HTERT RPE-1 (cell line): ENCODE data around the gene CCDC136.

Source experiments
- in situ Hi-C: fragments of 300-500 bp; cut with MboI; formaldehyde crosslinking; loops from 4 replicates; pipeline ENCODE4 v1.14.3; 2020; ENCODE audit warnings: low sequenced_read_pairs

The CCDC136 gene

GRCh38 chr7:128859232-128860157 lies 67.7 kb downstream of the CCDC136 start:
- in situ Hi-C loops = no loop called here

DNA sequence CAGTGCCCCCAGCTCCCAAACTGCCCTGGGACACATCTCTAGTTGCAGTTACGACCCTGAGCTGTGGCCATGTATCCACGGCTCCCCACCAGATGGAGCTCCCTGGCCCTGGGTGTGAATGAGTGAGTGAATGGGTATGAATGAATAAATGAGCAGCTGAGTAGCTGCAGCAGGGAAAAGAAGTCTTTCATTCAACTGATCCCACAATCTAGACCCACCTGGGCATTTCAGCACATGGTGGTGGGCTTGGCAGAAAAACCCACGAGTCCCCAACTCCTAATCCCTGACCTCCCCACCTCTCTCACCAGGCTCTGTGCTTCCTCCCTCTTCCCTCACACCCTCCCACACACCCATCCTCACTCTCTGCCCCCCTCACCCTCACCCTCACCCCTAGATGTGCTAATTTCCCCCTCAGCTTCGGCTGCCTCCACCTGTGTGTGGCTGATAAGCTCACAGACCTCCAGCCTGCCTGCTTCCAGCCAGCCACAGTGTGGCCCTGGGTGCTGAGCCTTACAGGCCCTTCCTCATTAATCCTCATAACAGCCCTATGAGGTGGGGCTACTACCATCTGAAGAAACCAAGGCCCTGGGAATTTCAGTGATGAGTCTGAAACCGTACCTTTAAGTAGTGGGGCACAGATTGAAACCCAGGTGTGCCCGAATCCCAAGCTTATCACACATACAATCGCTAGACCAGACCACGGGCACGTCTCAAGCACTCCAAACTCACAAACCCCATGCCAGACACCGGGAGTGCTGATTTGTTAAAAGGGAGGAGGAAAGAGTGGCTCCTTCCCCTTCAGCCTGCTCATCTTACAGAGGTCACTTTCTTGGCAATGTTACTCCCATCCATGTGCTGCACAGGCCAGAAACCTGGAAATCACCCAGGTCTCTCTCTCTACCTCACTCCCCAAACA lies 68.6 kb downstream of the CCDC136 start:
- in situ Hi-C loops = no loop called here

GRCh38 chr7:128861957-128862570 lies 70.3 kb downstream of the CCDC136 start:
- in situ Hi-C loops = no loop called here

DNA sequence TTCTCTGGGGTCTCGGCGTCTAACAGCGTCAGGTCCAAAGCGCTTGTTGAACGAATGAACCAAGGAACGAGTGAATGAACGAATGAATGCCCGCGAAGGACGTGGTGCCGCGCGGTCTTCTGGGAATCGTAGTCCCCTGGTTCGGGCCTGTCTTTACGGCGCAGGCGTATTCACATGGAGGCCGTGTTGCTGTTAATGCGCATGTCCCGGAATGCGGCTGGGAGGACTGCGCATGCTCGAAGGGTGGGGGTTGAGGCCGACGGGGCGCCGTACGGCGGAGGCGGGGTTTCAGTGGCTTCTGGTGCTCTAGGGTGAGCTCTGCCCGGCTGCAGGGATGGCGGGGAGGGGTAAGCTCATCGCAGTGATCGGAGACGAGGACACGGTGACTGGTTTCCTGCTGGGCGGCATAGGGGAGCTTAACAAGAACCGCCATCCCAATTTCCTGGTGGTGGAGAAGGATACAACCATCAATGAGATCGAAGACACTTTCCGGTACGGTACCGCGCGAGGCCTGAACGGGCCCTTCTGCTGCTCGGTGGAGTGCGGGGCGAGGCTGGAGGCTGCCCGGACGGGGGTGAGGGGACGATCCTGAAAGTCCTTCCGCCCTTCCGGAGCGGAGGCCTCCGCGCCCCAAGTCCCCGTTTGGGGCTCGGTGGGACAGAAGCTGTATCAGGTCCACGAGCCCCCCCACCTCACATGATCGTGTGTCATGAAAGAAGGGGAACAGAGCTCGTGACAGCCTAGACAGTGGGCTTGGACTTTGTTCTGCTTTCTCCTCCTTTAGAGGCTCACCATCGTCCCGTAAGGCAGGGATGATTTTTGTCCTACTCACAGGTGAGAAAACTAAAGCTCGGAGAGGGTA lies 71.0 kb downstream of the CCDC136 start, which contains the start of gene ATP6V1F:
Gene ATP6V1F, plus strand, starts transcription at position 286 of the 862 bp plus-strand sequence. Its CDS starts 49 bp downstream, at position 335.
- in situ Hi-C loops = no loop called here

DNA sequence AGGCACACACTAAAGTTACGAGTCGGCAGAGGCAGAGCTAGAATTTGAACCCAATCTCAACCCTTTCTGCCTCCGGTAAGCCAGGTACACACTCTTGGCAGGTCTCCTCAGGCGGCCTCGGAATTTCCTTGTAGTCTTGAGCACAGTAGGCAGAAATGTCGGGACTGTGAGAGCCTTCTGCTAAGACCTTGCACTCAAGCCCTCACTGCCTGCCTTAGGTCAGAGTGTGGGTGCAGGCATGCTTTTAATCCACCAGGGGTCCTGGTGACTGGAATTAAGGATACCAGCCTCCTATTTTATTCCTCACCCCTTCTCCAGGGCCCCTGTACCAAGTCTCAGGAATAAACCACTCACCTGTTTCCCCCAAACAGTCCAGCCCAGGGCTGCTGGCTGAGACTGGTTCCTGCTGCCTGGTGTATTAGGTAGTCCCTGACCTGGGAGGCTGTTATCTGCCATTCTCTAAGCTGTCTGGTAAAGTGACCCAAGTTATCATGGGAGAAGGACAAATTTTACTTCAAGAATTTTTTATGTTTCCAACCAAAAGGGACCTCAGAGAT lies 71.7 kb downstream of the CCDC136 start:
- in situ Hi-C loops = no loop called here

GRCh38 chr7:128865303-128865702 lies 73.5 kb downstream of the CCDC136 start:
- in situ Hi-C loops = no loop called here

DNA sequence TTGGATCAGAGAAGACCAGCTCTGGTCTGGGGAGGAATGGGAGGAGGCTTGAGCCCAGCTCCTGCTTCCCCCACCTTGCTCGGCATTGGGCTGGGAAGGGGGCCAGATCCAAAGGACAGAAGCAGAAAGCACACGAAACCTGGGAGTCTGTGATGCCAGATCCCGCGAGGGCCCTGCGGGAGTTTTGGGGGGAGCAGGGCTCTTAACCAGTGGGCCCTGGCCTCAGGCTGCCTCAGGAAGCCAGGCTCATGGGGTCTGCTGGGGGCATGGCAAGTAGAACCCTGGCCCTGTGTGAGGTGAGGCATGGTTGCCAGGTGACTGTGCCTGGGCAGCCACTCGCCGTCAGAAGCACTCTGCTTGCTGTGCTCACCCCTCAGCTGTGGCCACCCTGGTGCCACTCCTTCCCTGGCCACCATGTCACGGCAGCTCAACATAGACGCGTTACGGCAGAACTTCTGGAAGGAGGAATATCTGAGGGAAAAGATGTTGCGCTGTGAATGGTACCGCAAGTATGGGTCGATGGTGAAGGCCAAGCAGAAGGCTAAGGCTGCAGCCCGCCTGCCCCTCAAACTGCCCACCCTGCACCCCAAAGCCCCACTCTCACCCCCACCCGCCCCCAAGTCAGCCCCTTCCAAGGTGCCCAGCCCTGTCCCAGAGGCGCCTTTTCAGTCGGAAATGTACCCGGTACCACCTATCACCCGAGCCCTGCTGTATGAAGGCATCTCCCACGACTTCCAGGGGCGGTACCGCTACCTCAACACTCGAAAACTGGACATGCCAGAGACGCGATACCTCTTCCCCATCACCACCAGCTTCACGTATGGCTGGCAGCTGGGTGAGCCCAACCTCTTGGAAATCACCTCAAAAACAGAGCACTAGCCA lies 74.5 kb downstream of the CCDC136 start:
- in situ Hi-C loops = no loop called here

DNA sequence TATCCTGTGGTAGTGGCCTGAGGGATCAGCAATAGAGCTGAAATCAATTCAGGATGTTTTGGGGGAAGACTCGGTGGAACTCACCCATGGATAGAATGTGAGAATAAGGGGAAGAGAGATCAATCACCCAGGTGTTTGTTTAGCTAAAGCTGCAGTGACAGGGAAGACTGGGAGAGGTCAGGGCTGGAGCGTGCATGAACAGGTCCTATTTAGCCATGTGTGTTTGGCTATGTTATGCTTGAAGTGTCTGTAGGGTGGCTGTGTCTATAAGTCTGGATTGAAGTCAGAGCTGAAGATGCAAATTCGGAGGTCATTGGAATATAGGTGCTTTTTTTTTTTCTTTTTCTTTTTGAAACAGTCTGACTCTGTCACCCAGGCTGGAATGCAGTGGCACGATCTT lies 75.5 kb downstream of the CCDC136 start:
- in situ Hi-C loops = no loop called here

DNA sequence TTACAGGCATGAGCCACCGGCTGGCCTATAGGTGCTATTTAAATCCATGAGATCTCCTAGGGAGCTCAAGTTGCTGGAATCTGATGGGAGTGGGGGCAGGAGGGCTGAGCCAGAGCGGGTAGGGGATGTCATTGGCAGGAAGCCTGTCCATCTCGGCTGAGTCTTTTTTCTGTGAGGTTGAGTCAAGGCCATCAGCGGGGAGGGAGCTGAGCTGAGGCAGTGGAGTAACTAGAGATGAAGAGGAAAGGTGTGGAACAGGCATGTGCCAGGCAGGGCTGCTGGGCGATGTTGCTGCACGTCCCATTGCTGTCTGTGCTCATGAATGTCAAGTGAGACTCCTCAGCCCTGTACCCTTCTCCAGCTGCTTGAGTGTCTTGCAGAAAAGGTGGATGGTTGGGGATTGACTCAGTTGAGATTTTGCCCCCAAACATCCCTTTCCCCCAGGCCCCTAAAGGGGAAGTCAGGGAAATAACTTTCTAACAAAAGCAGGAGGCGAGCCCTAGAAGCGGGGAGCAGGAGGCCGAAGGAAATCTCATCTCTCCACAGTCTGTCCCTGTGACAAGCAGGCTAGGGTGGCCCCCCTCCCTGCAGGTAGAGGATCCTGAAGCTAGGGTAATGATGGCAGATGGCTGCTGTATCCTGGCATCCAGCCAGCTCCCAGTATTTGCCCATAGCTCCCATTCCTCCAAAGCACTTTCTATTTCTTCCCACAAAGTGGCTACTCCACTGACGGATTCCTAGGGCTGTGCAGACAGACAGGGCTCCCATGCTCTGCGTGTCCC lies 76.3 kb downstream of the CCDC136 start:
- in situ Hi-C loops = no loop called here

- in situ Hi-C loops = no loop called here
Observed at GRCh38 chr7:128868624-128869137, 76.9 kb downstream of the CCDC136 start.

DNA sequence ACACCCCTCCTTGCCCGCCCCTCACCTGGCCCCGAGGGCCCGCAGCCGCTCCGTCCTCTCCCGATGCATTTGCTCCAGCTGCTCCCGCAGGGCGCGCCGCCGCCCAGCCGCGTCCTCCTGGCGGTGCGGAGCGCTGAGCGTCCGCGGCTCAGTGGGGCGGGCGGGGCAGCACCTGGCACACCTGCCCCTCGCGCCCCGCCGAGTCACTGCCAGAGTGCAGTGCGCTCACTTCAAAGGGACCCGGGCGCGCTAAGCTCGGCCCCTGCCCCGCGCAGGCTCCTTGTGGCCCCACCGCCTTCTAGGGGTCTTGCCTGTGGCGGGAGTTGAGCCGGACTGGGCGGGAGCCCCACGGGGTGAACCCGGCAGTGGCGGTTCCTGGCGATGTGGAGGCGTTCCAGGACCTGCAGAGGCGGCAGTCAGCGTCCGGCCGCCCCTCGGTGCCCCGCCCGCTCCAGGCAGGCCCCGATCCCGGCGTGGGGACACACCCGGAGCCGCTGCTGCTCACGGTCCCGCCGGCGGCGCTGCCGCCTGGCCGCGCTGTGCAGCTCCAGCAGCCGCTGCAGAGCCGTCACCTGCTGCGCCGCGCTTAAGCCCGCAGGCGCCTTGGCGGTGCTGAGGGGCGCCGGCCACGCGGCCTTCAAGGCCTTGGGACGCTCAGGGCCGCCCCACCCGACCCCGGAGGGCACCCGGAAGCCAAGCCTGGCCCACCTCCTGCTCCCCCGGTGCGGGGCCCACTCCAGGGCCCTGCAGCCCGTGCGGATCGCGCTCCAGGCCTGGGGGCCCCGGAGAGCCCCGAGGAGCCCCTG lies 77.6 kb downstream of the CCDC136 start:
- in situ Hi-C loops = no loop called here

DNA sequence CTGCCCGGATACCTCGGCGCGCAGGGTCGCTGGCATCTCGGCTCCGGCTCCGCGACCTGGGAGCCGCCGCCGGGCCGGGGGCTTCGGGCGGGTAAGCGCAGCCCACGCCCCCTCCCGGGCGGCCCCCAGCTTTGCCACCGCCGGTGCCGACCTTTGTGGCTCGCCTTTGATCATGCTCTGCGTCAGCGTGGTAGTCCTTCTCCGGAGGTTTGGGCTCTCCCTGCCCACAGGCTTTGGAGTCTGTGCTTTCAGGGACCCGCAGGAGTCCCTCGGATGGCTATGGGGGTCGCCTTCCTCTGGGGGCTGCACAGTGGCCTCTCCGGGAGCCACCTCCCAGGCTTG lies 78.1 kb downstream of the CCDC136 start:
- in situ Hi-C loops = no loop called here

- in situ Hi-C loops = no loop called here
Observed at GRCh38 chr7:128871050-128871449, 79.3 kb downstream of the CCDC136 start.
